Measurements from ENCODE around the gene TENT5C. TPM values are rescaled to one million over a fixed set of nuclear protein-coding genes. Genes with fewer than 3 reads are reported as not detected.

The TENT5C gene
- polyA plus RNA-seq, 1 donor: 2.9 TPM

- no peak for DNase-seq
These were observed 28.8 kb downstream of the TENT5C start for GRCh38 chr1:117634631-117635030.

- DNase-seq: no peak
These were observed 30.0 kb downstream of the TENT5C start for GRCh38 chr1:117635805-117636204.

GRCh38 chr1:117636637-117637425, 31.0 kb downstream of the TENT5C start:
- DNase-seq: no peak

GRCh38 chr1:117638141-117638540, 32.3 kb downstream of the TENT5C start:
- no peak for DNase-seq

- DNase-seq: no peak
These were observed 32.9 kb downstream of the TENT5C start for GRCh38 chr1:117638759-117639158.

GRCh38 chr1:117639741-117640140, 33.9 kb downstream of the TENT5C start:
- no peak for DNase-seq

- no peak for DNase-seq
These were observed 35.7 kb downstream of the TENT5C start for GRCh38 chr1:117641536-117641935.

GRCh38 chr1:117642963-117643362, 37.1 kb downstream of the TENT5C start:
- no peak for DNase-seq

GRCh38 chr1:117643601-117644000, 37.8 kb downstream of the TENT5C start:
- no peak for DNase-seq

GRCh38 chr1:117644696-117645311, 39.0 kb downstream of the TENT5C start:
- DNase-seq: no peak

GRCh38 chr1:117645343-117645742, 39.5 kb downstream of the TENT5C start:
- DNase-seq: no peak

GRCh38 chr1:117646007-117646811, 40.4 kb downstream of the TENT5C start:
- DNase-seq: no peak

GRCh38 chr1:117646956-117647355, 41.1 kb downstream of the TENT5C start:
- DNase-seq: no peak

- no peak for DNase-seq
These were observed 42.2 kb downstream of the TENT5C start for GRCh38 chr1:117648015-117648414.

GRCh38 chr1:117650840-117651568, 45.2 kb downstream of the TENT5C start:
- no peak for DNase-seq

GRCh38 chr1:117651616-117652015, 45.8 kb downstream of the TENT5C start:
- no peak for DNase-seq

GRCh38 chr1:117652421-117652820, 46.6 kb downstream of the TENT5C start:
- no peak for DNase-seq

GRCh38 chr1:117653195-117653594, 47.3 kb downstream of the TENT5C start:
- DNase-seq: no peak

- DNase-seq: no peak
These were observed 48.1 kb downstream of the TENT5C start for GRCh38 chr1:117653732-117654492.

GRCh38 chr1:117654493-117655219, 48.8 kb downstream of the TENT5C start:
- no peak for DNase-seq

GRCh38 chr1:117655220-117655577, 49.4 kb downstream of the TENT5C start:
- DNase-seq: no peak
